Neural cell (in vitro differentiated cells): ENCODE results near the gene ZNF418. TPM values are rescaled to one million over a fixed set of nuclear protein-coding genes. Genes with fewer than 3 reads are reported as not detected.

Source experiments
- H2AFZ ChIP-seq: fragments of 200-600, 300-800 bp; sonication (generic), shearing (Covaris generic); 2 replicates; pipeline ENCODE4 v1.6.0; 2014; ENCODE audit warnings: low read depth, mild to moderate bottlenecking, antibody characterized with exemption, low read length, moderate library complexity
- H3F3A ChIP-seq: fragments of 200-600 bp; shearing (Covaris generic); 2 replicates; pipeline ENCODE4 v1.6.1; 2016; ENCODE audit warnings: mild to moderate bottlenecking, moderate library complexity, mixed read lengths, antibody characterized with exemption, low read length; ENCODE audit not compliant: insufficient read depth, poor library complexity, severe bottlenecking
- H3K27ac ChIP-seq: fragments of 200-600, 300-800 bp; sonication (generic), shearing (Covaris generic); 2 replicates; pipeline ENCODE4 v1.5.1; 2014; ENCODE audit warnings: mild to moderate bottlenecking, low read length, moderate library complexity
- H3K27me3 ChIP-seq: fragments of 300-800, 200-600 bp; sonication (generic), shearing (Covaris generic); 2 replicates; pipeline ENCODE4 v1.6.0; 2014; ENCODE audit warnings: mild to moderate bottlenecking, low read depth, low read length, moderate library complexity; ENCODE audit not compliant: insufficient read depth
- H3K36me3 ChIP-seq: fragments of 300-800, 200-600 bp; sonication (generic), shearing (Covaris generic); 2 replicates; pipeline ENCODE4 v1.5.1; 2014; ENCODE audit warnings: mild to moderate bottlenecking, antibody characterized with exemption, low read length, moderate library complexity; ENCODE audit not compliant: insufficient read depth
- H3K4me2 ChIP-seq: fragments of 300-800, 200-600 bp; sonication (generic), shearing (Covaris generic); 2 replicates; pipeline ENCODE4 v1.6.0; 2014; ENCODE audit warnings: mild to moderate bottlenecking, low read length
- H3K4me3 ChIP-seq: fragments of 300-800, 200-600 bp; sonication (generic), shearing (Covaris generic); 2 replicates; pipeline ENCODE4 v1.5.1; 2014; ENCODE audit warnings: mild to moderate bottlenecking, low read length, moderate library complexity
- H3K79me2 ChIP-seq: fragments of 200-600 bp; shearing (Covaris generic); replicated peaks from 2 replicates; pipeline ENCODE4 v1.6.0; 2014; ENCODE audit warnings: mild to moderate bottlenecking, low read length, moderate library complexity; ENCODE audit not compliant: insufficient read depth
- H3K9ac ChIP-seq: fragments of 300-800, 200-600 bp; sonication (generic), shearing (Covaris generic); 2 replicates; pipeline ENCODE4 v1.6.1; 2016; ENCODE audit warnings: mild to moderate bottlenecking, low read length, mixed read lengths
- H3K9me2 ChIP-seq: fragments of 200-600 bp; shearing (Covaris generic); 2 replicates; pipeline ENCODE4 v1.6.1; 2016; ENCODE audit warnings: mild to moderate bottlenecking, low read length, mixed read lengths; ENCODE audit not compliant: insufficient read depth
- H3K9me3 ChIP-seq: fragments of 200-600, 300-800 bp; sonication (generic), shearing (Covaris generic); 2 replicates; pipeline ENCODE4 v1.6.1; 2016; ENCODE audit warnings: mild to moderate bottlenecking, mixed run types, low read length, moderate library complexity, mixed read lengths
- H4K20me1 ChIP-seq: fragments of 200-600 bp; shearing (Covaris generic); 2 replicates; pipeline ENCODE4 v1.6.1; 2016; ENCODE audit warnings: mild to moderate bottlenecking, mixed run types; ENCODE audit not compliant: insufficient read depth
- EP300 ChIP-seq: fragments of 450-650 bp; conservative IDR thresholded peaks from 2 replicates; pipeline ENCODE4 v1.6.1; 2014; ENCODE audit warnings: antibody characterized with exemption, mild to moderate bottlenecking, moderate library complexity; ENCODE audit not compliant: poor library complexity, severe bottlenecking
- EZH2 ChIP-seq: fragments of 200-600, 300-800 bp; shearing (Covaris generic), sonication (generic); IDR thresholded peaks from 2 replicates; pipeline ENCODE4 v1.6.1; 2014; ENCODE audit warnings: antibody characterized with exemption, low read length, borderline replicate concordance, mild to moderate bottlenecking; ENCODE audit not compliant: insufficient read depth, poor library complexity, severe bottlenecking
- MXI1 ChIP-seq: fragments of 450-650 bp; conservative IDR thresholded peaks from 2 replicates; pipeline ENCODE4 v1.6.1; 2014; ENCODE audit warnings: antibody characterized with exemption, mild to moderate bottlenecking; ENCODE audit not compliant: poor library complexity, severe bottlenecking
- POLR2AphosphoS5 ChIP-seq: IDR thresholded peaks from 2 replicates; pipeline ENCODE4 v1.6.1; 2012
- RAD21 ChIP-seq: fragments of 450-650 bp; conservative IDR thresholded peaks from 2 replicates; pipeline ENCODE4 v1.6.1; 2014; ENCODE audit warnings: antibody characterized with exemption, mild to moderate bottlenecking, moderate library complexity
- SMC3 ChIP-seq: fragments of 450-650 bp; conservative IDR thresholded peaks from 2 replicates; pipeline ENCODE4 v1.6.1; 2014; ENCODE audit warnings: antibody characterized with exemption, mild to moderate bottlenecking, moderate library complexity; ENCODE audit not compliant: poor library complexity
- TAF1 ChIP-seq: IDR thresholded peaks from 2 replicates; pipeline ENCODE4 v1.6.1; 2012; ENCODE audit warnings: low read depth
- polyA plus RNA-seq: library from polyadenylated mRNA; depleted of rRNA; stranded (reverse); fragments of >200 nt; gene quantifications from 2 replicates; pipeline ENCODE4 v1.2.3, GENCODE V29; 2014
- TF ChIP-seq, protein P1 (sequence below): fragments of 450-650 bp; IDR thresholded peaks from 2 replicates; pipeline ENCODE4 v1.5.1; 2014; ENCODE audit warnings: antibody characterized with exemption, mild to moderate bottlenecking, moderate library complexity; ENCODE audit not compliant: poor library complexity, severe bottlenecking
- TF ChIP-seq, protein P2 (sequence below): IDR thresholded peaks from 2 replicates; pipeline ENCODE4 v1.6.1; 2012; ENCODE audit warnings: borderline replicate concordance

ZNF418 gene
- polyA plus RNA-seq, 1 donor from 2014 or later: 27.6 TPM

DNA sequence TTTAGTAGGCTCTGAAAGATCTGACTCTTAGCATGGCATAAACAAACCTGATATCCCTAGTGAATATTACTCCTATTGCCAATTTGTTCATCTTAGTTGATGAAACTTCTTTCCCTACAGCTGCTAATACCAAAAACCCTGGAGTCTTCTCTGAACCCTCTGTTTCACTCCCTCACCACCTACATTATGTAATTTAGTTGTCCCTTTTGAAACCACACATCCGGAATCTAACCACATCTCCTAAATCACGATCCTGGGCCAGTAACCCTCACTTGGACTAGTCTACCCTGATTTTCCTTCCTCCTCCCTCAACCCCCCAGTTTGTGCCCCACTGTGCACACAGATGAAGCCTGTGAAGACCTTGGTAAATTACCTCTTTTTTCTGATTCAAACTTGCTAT, 11.1 kb upstream of the ZNF418 start:
- no peaks in the 10 kb centered on the region for H3F3A ChIP-seq
- H3K9ac ChIP-seq: peak overlapping the region; percentile 91
- TF ChIP-seq POLR2AphosphoS5 (no peak), MXI1 (no peak), SMC3 (no peak)
- TF ChIP-seq, protein P1, sequence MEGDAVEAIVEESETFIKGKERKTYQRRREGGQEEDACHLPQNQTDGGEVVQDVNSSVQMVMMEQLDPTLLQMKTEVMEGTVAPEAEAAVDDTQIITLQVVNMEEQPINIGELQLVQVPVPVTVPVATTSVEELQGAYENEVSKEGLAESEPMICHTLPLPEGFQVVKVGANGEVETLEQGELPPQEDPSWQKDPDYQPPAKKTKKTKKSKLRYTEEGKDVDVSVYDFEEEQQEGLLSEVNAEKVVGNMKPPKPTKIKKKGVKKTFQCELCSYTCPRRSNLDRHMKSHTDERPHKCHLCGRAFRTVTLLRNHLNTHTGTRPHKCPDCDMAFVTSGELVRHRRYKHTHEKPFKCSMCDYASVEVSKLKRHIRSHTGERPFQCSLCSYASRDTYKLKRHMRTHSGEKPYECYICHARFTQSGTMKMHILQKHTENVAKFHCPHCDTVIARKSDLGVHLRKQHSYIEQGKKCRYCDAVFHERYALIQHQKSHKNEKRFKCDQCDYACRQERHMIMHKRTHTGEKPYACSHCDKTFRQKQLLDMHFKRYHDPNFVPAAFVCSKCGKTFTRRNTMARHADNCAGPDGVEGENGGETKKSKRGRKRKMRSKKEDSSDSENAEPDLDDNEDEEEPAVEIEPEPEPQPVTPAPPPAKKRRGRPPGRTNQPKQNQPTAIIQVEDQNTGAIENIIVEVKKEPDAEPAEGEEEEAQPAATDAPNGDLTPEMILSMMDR: no peak
- no peaks in the 10 kb centered on the region for H3K27me3 ChIP-seq
- peak overlapping the region; percentile 98 for H3K4me2 ChIP-seq
- peaks cover 31% of the 10 kb centered on the region for H3K79me2 ChIP-seq
- H3K9me2 ChIP-seq: no peaks in the 10 kb centered on the region
- no peak overlapping the region for H3K27ac ChIP-seq
- H3K4me3 ChIP-seq: peak overlapping the region; percentile 100
- peaks cover 7% of the 10 kb centered on the region for H3K9me3 ChIP-seq
- peaks cover 26% of the 10 kb centered on the region for H3K36me3 ChIP-seq
- H2AFZ ChIP-seq: no peak overlapping the region
- H4K20me1 ChIP-seq: no peaks in the 10 kb centered on the region

DNA sequence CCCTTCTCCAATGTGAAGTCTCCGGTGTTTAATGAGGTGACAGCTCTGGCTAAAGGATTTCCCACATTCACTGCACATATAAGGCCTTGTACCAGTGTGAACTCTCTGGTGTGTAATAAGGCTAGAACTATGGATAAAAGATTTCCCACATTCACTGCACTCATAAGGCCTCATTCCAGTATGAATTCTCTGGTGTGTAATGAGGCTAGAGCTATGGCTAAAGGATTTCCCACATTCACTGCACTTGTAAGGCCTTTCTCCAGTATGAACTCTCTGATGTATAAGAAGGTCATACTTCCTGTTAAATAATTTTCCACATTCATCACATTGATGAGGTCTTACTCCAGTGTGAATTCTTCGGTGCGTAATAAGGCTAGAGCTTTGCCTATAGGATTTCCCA, 6.4 kb upstream of the ZNF418 start:
- H3F3A ChIP-seq: no peaks in the 10 kb centered on the region
- no peak overlapping the region for H3K4me2 ChIP-seq
- no peak overlapping the region for H2AFZ ChIP-seq
- peaks cover 32% of the 10 kb centered on the region for H3K36me3 ChIP-seq
- H3K27me3 ChIP-seq: no peaks in the 10 kb centered on the region
- H3K9ac ChIP-seq: no peak overlapping the region
- H3K9me2 ChIP-seq: no peaks in the 10 kb centered on the region
- H4K20me1 ChIP-seq: no peaks in the 10 kb centered on the region
- H3K9me3 ChIP-seq: peaks cover 12% of the 10 kb centered on the region
- peaks cover 22% of the 10 kb centered on the region for H3K79me2 ChIP-seq
- no peak overlapping the region for H3K4me3 ChIP-seq
- TF ChIP-seq POLR2AphosphoS5 (no peak), RAD21 (no peak), EZH2 (no peak), MXI1 (no peak), TAF1 (no peak), SMC3 (no peak), EP300 (no peak)
- TF ChIP-seq, protein P2, sequence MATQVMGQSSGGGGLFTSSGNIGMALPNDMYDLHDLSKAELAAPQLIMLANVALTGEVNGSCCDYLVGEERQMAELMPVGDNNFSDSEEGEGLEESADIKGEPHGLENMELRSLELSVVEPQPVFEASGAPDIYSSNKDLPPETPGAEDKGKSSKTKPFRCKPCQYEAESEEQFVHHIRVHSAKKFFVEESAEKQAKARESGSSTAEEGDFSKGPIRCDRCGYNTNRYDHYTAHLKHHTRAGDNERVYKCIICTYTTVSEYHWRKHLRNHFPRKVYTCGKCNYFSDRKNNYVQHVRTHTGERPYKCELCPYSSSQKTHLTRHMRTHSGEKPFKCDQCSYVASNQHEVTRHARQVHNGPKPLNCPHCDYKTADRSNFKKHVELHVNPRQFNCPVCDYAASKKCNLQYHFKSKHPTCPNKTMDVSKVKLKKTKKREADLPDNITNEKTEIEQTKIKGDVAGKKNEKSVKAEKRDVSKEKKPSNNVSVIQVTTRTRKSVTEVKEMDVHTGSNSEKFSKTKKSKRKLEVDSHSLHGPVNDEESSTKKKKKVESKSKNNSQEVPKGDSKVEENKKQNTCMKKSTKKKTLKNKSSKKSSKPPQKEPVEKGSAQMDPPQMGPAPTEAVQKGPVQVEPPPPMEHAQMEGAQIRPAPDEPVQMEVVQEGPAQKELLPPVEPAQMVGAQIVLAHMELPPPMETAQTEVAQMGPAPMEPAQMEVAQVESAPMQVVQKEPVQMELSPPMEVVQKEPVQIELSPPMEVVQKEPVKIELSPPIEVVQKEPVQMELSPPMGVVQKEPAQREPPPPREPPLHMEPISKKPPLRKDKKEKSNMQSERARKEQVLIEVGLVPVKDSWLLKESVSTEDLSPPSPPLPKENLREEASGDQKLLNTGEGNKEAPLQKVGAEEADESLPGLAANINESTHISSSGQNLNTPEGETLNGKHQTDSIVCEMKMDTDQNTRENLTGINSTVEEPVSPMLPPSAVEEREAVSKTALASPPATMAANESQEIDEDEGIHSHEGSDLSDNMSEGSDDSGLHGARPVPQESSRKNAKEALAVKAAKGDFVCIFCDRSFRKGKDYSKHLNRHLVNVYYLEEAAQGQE: no peak
- H3K27ac ChIP-seq: no peak overlapping the region

DNA sequence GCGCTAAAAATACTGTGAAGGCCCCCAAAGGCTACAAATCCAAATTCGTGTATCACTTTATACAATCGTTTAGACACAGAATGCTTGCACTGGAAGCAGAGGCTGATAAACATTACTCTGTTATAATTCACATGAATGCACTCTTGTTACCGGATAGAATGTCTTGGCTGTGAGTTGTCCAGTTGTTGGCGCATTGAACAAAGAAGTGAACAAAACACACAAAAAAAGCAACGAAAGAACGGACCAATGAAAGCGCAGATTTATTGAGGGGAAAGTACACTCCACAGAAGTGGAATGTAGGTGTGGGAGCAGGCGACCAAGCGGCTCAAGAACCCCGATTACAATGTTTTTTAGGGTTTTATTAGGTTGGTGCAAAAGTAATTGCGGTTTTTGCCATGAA, 529 bp upstream of the ZNF418 start:
- Histone ChIP-seq H2AFZ (no peak overlapping the region), H3K36me3 (peaks cover 15% of the 10 kb centered on the region), H3F3A (no peaks in the 10 kb centered on the region), H3K9ac (peak overlapping the region; percentile 89), H3K79me2 (peaks cover 22% of the 10 kb centered on the region), H3K9me2 (no peaks in the 10 kb centered on the region), H3K4me3 (peak overlapping the region; percentile 94), H3K4me2 (no peak overlapping the region), H3K27ac (peak overlapping the region; percentile 85), H4K20me1 (no peaks in the 10 kb centered on the region), H3K27me3 (no peaks in the 10 kb centered on the region), H3K9me3 (peaks cover 24% of the 10 kb centered on the region)
- TF ChIP-seq, protein P1: no peak
- TF ChIP-seq POLR2AphosphoS5 (no peak), SMC3 (no peak), RAD21 (no peak), EZH2 (no peak), MXI1 (no peak), EP300 (no peak), TAF1 (no peak)
- TF ChIP-seq, protein P2: no peak
